Measurements from ENCODE around the gene ANGPTL4. TPM values are rescaled to one million over a fixed set of nuclear protein-coding genes. Genes with fewer than 3 reads are reported as not detected.

Gene ANGPTL4
- total and polyA plus RNA-seq, 9 of the 15 experiments (the other 6 are each of a cell fraction or from before 2014, with no cell fraction given): 0.05 to 0.77 (median 0.22) TPM; not detected in 4

GRCh38 chr19:8324186-8325050 is 39.5 kb upstream of the ANGPTL4 start (continued):
- no peak for TF ChIP-seq ESRRB (CRISPR knock-in tag; IDR thresholded peaks at IDR 0.05; ENCODE audit: borderline replicate concordance)
- TF ChIP-seq CHD2 (IDR thresholded peaks at IDR 0.05; ENCODE audit: low read depth, low read length): 0 out of 2 replicates have a peak, but pooled peaks have one; percentile 6
- TF ChIP-seq ESRRA (IDR thresholded peaks at IDR 0.05; ENCODE audit: borderline replicate concordance, low read depth): no peak
- 0 out of 2 replicates have a peak, but pooled peaks have one; percentile 36 for TF ChIP-seq NFIC (IDR thresholded peaks at IDR 0.05)
- no peak for TF ChIP-seq ZNF174 (CRISPR knock-in tag; IDR thresholded peaks at IDR 0.05)
- TF ChIP-seq U2AF1 (optimal IDR thresholded peaks at IDR 0.05; ENCODE audit: low read depth, low read length): no peak
- TF ChIP-seq YBX1 (IDR thresholded peaks at IDR 0.05): no peak
- peak in 1 of 3 experiments; percentile 27 for TF ChIP-seq YY1 (IDR thresholded peaks at IDR 0.05; ENCODE audit: borderline replicate concordance in 1 of 3, control insufficient read depth in 1 of 3, extremely low read depth in 1 of 3, insufficient read depth in 3 of 3, insufficient read length in 1 of 3, insufficient replicate concordance in 2 of 3, low read depth in 1 of 3, low read length in 2 of 3)
- 0 out of 2 replicates have a peak, but pooled peaks have one; percentile 60 for TF ChIP-seq ZBED1 (IDR thresholded peaks at IDR 0.05)
- peak; percentile 74 for TF ChIP-seq POLR2A (conservative IDR thresholded peaks at IDR 0.05)
- peak; percentile 66 for TF ChIP-seq FIP1L1 (IDR thresholded peaks at IDR 0.05; ENCODE audit: low read depth, low read length, poor library complexity, severe bottlenecking)
- TF ChIP-seq RBM22 (IDR thresholded peaks at IDR 0.05; ENCODE audit: low read depth, low read length, poor library complexity, severe bottlenecking): peak; percentile 96
- no peak for TF ChIP-seq CHD4 (IDR thresholded peaks at IDR 0.05; ENCODE audit: insufficient read depth, insufficient replicate concordance, low read depth, low read length, poor library complexity, severe bottlenecking)
- TF ChIP-seq, protein P1, sequence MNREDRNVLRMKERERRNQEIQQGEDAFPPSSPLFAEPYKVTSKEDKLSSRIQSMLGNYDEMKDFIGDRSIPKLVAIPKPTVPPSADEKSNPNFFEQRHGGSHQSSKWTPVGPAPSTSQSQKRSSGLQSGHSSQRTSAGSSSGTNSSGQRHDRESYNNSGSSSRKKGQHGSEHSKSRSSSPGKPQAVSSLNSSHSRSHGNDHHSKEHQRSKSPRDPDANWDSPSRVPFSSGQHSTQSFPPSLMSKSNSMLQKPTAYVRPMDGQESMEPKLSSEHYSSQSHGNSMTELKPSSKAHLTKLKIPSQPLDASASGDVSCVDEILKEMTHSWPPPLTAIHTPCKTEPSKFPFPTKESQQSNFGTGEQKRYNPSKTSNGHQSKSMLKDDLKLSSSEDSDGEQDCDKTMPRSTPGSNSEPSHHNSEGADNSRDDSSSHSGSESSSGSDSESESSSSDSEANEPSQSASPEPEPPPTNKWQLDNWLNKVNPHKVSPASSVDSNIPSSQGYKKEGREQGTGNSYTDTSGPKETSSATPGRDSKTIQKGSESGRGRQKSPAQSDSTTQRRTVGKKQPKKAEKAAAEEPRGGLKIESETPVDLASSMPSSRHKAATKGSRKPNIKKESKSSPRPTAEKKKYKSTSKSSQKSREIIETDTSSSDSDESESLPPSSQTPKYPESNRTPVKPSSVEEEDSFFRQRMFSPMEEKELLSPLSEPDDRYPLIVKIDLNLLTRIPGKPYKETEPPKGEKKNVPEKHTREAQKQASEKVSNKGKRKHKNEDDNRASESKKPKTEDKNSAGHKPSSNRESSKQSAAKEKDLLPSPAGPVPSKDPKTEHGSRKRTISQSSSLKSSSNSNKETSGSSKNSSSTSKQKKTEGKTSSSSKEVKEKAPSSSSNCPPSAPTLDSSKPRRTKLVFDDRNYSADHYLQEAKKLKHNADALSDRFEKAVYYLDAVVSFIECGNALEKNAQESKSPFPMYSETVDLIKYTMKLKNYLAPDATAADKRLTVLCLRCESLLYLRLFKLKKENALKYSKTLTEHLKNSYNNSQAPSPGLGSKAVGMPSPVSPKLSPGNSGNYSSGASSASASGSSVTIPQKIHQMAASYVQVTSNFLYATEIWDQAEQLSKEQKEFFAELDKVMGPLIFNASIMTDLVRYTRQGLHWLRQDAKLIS (CRISPR knock-in tag; IDR thresholded peaks at IDR 0.05): no peak
- TF ChIP-seq NFE2L1 (tag; IDR thresholded peaks at IDR 0.05; ENCODE audit: borderline replicate concordance, low read depth): no peak
- no peak for TF ChIP-seq HINFP (tag; conservative IDR thresholded peaks at IDR 0.05; ENCODE audit: low read depth)
- TF ChIP-seq NR2C1 (IDR thresholded peaks at IDR 0.05): no peak
- TF ChIP-seq NR2C1 (tag; IDR thresholded peaks at IDR 0.05): no peak
- TF ChIP-seq, protein P2, sequence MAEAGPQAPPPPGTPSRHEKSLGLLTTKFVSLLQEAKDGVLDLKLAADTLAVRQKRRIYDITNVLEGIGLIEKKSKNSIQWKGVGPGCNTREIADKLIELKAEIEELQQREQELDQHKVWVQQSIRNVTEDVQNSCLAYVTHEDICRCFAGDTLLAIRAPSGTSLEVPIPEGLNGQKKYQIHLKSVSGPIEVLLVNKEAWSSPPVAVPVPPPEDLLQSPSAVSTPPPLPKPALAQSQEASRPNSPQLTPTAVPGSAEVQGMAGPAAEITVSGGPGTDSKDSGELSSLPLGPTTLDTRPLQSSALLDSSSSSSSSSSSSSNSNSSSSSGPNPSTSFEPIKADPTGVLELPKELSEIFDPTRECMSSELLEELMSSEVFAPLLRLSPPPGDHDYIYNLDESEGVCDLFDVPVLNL (CRISPR knock-in tag; IDR thresholded peaks at IDR 0.05; ENCODE audit: low read depth): no peak
- TF ChIP-seq, protein P3, sequence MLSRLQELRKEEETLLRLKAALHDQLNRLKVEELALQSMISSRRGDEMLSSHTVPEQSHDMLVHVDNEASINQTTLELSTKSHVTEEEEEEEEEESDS (CRISPR knock-in tag; IDR thresholded peaks at IDR 0.05): no peak
- peak; percentile 45; the same call in 1 of the 2 replicates for TF ChIP-seq EGR1 (conservative IDR thresholded peaks at IDR 0.05)
